Measurements from ENCODE around the gene PDE6A. TPM values are rescaled to one million over a fixed set of nuclear protein-coding genes. Genes with fewer than 3 reads are reported as not detected.

PDE6A gene
- total RNA-seq, 1 experiment from 2014 or later, result not detected

GRCh38 chr5:149939546-149939945 is 5.0 kb downstream of the PDE6A start:
- Histone ChIP-seq H2AK5ac (ENCODE audit: insufficient read length, low read length) (no peak overlapping the region), H2BK120ac (ENCODE audit: low read depth, low read length, poor library complexity, severe bottlenecking) (no peak overlapping the region), H3K4ac (ENCODE audit: low read depth, low read length) (no peak overlapping the region), H4K91ac (ENCODE audit: insufficient read length, low read depth, low read length) (no peak overlapping the region), H3K56ac (ENCODE audit: insufficient read length, low read depth, low read length) (no peak overlapping the region), H3K9ac (ENCODE audit: extremely low read depth, insufficient read length, low read length) (no peak overlapping the region), H3K4me1 (ENCODE audit: insufficient read depth, low read length) (no peaks in the 10 kb centered on the region), H2BK12ac (ENCODE audit: insufficient read length, low read depth, low read length) (no peak overlapping the region), H3K27me3 (ENCODE audit: insufficient read depth, low read length) (no peaks in the 10 kb centered on the region), H3K4me2 (ENCODE audit: insufficient read depth, insufficient read length, low read length) (no peak overlapping the region), H3K27ac (ENCODE audit: insufficient read length, low read depth, low read length) (no peak overlapping the region), H2BK15ac (ENCODE audit: low read depth, low read length) (no peak overlapping the region), H3K9me3 (ENCODE audit: control insufficient read depth, low read depth, low read length) (no peaks in the 10 kb centered on the region), H4K5ac (ENCODE audit: insufficient read length, low read depth, low read length) (no peak overlapping the region), H3K79me1 (ENCODE audit: insufficient read depth, low read depth, low read length, poor library complexity, severe bottlenecking) (no peaks in the 10 kb centered on the region), H3T11ph (ENCODE audit: low read length) (no peak overlapping the region), H3K79me2 (ENCODE audit: insufficient read depth, low read length) (no peaks in the 10 kb centered on the region), H3K23me2 (ENCODE audit: insufficient read length, low read depth, low read length, poor library complexity, severe bottlenecking) (no peaks in the 10 kb centered on the region), H3K23ac (ENCODE audit: insufficient read length, low read depth, low read length) (no peak overlapping the region), H2AFZ (ENCODE audit: low read length) (no peak overlapping the region), H3K14ac (ENCODE audit: insufficient read depth, low read length) (no peak overlapping the region), H3K18ac (ENCODE audit: insufficient read length, low read depth, low read length) (no peak overlapping the region), H4K20me1 (ENCODE audit: control insufficient read depth, insufficient read depth, insufficient read length) (no peaks in the 10 kb centered on the region), H4K8ac (replicated peaks; ENCODE audit: insufficient read length, low read depth, low read length) (no peak overlapping the region), H2BK5ac (ENCODE audit: insufficient read length, low read length) (no peak overlapping the region), H2BK20ac (ENCODE audit: low read depth, low read length, poor library complexity, severe bottlenecking) (no peak overlapping the region)
- no peak for TF ChIP-seq CTCF (conservative IDR thresholded peaks at IDR 0.05)
- no peak for DNase-seq
- no peak overlapping the region for H3K27ac Mint-ChIP-seq
- WGBS (ENCODE audit: extremely low coverage, insufficient read length, low lambda C conversion rate), result no CpG with 5 or more reads among the region's 6 CpGs
- no peaks in the 10 kb centered on the region for H3K9me3 Mint-ChIP-seq
- H3K4me3 Mint-ChIP-seq, result no peak overlapping the region
- H3K36me3 Mint-ChIP-seq (ENCODE audit: insufficient read depth in 1 of 3, low read depth in 3 of 3), result no peaks in the 10 kb centered on the region
- peaks cover 8 to 15% of the 10 kb centered on the region in 2 experiments for H3K4me1 Mint-ChIP-seq
- H3K27me3 Mint-ChIP-seq (ENCODE audit: low read depth), result peaks cover 7% of the 10 kb centered on the region
